IMR-90 (cell line): ENCODE data around the gene CEL. TPM values are rescaled to one million over a fixed set of nuclear protein-coding genes. Genes with fewer than 3 reads are reported as not detected.

Experiments used
- ATAC-seq: fragments of 200-7000 bp; cut with Tn5 transposase; 2 replicates; pipeline ENCODE4 v1.9.1; 2020; ENCODE audit warnings: low read depth, mild to moderate bottlenecking, moderate library complexity
- BruUV-seq: library from RNA; stranded (reverse); fragments of 400-500 nt; replicated peaks from 2 replicates; lab custom pipeline; 2021; lab: Mats Ljungman, UMichigan
- CTCF ChIA-PET: fragments of 300-600 bp; formaldehyde crosslinking; extraction: SDS; loops from one replicate; lab custom pipeline; 2021; ENCODE audit warnings: antibody characterized with exemption; lab: Yijun Ruan, JAX
- POLR2A ChIA-PET: fragments of 300-600 bp; sonication (Branson Sonifier 250); formaldehyde crosslinking; loops from one replicate; lab custom pipeline; 2022; ENCODE audit warnings: antibody characterized with exemption; ENCODE audit not compliant: unreplicated experiment; lab: Charles Lee
- DNase-seq: peaks from one replicate; pipeline ENCODE4 v3.0.0; 2013
- H2AFZ ChIP-seq: replicated peaks from 2 replicates; pipeline ENCODE3; 2013; ENCODE audit warnings: low read length, mild to moderate bottlenecking; ENCODE audit not compliant: poor library complexity
- H2AK5ac ChIP-seq: 2 replicates; pipeline ENCODE4 v1.6.1; 2013; ENCODE audit warnings: low read depth, low read length, inconsistent platforms
- H2AK9ac ChIP-seq: replicated peaks from 2 replicates; pipeline ENCODE3; 2013; ENCODE audit warnings: mild to moderate bottlenecking, low read depth, low read length, moderate library complexity; ENCODE audit not compliant: poor library complexity
- H2BK120ac ChIP-seq: 2 replicates; pipeline ENCODE4 v1.6.1; 2013; ENCODE audit warnings: low read depth, low read length, inconsistent platforms
- H2BK15ac ChIP-seq: 3 replicates; pipeline ENCODE4 v1.6.1; 2013; ENCODE audit warnings: low read depth, low read length, inconsistent platforms
- H2BK20ac ChIP-seq: 2 replicates; pipeline ENCODE4 v1.6.1; 2013; ENCODE audit warnings: low read depth, mild to moderate bottlenecking, inconsistent platforms, low read length, moderate library complexity
- H2BK5ac ChIP-seq: 2 replicates; pipeline ENCODE4 v1.6.1; 2013; ENCODE audit warnings: mild to moderate bottlenecking, low read depth, low read length, inconsistent platforms; ENCODE audit not compliant: poor library complexity, severe bottlenecking
- H3K14ac ChIP-seq: replicated peaks from 2 replicates; pipeline ENCODE4 v1.6.1; 2013; ENCODE audit warnings: low read depth, low read length, inconsistent platforms
- H3K18ac ChIP-seq: 2 replicates; pipeline ENCODE4 v1.6.1; 2013; ENCODE audit warnings: low read depth, low read length, control low read depth
- H3K23ac ChIP-seq: 2 replicates; pipeline ENCODE4 v1.6.1; 2013; ENCODE audit warnings: low read depth, low read length, inconsistent platforms
- H3K27ac ChIP-seq: 2 replicates; pipeline ENCODE4 v1.5.1; 2013; ENCODE audit warnings: mild to moderate bottlenecking, control low read depth, low read length; ENCODE audit not compliant: insufficient read depth
- H3K27me3 ChIP-seq: 2 replicates; pipeline ENCODE4 v1.6.1; 2013; ENCODE audit warnings: low read length; ENCODE audit not compliant: control insufficient read depth, insufficient read depth
- H3K36me3 ChIP-seq: 2 replicates; pipeline ENCODE4 v1.6.1; 2013; ENCODE audit warnings: low read length, mixed read lengths; ENCODE audit not compliant: control insufficient read depth, insufficient read depth
- H3K4ac ChIP-seq: 2 replicates; pipeline ENCODE4 v1.6.1; 2013; ENCODE audit warnings: low read depth, low read length, inconsistent platforms
- H3K4me1 ChIP-seq: 2 replicates; pipeline ENCODE4 v1.6.1; 2013; ENCODE audit warnings: low read length, mixed read lengths; ENCODE audit not compliant: control insufficient read depth, insufficient read depth
- H3K4me2 ChIP-seq: 2 replicates; pipeline ENCODE4 v1.6.1; 2013; ENCODE audit warnings: low read depth, mild to moderate bottlenecking, control low read depth, low read length, moderate library complexity
- H3K4me3 ChIP-seq: 2 replicates; pipeline ENCODE4 v1.5.1; 2013; ENCODE audit warnings: low read depth, mild to moderate bottlenecking, control low read depth, low read length, moderate library complexity; ENCODE audit not compliant: insufficient read depth
- H3K56ac ChIP-seq: 2 replicates; pipeline ENCODE4 v1.6.1; 2013; ENCODE audit warnings: low read length, inconsistent platforms; ENCODE audit not compliant: insufficient read depth; ENCODE audit errors: extremely low read depth
- H3K79me1 ChIP-seq, 2 experiments: 2 replicates each; pipeline ENCODE4 v1.6.1; 2013; ENCODE audit warnings: low read length in 2 of 2, inconsistent platforms in 1 of 2, low read depth in 1 of 2
- H3K9ac ChIP-seq: 2 replicates; pipeline ENCODE4 v1.6.1; 2013; ENCODE audit warnings: low read depth, low read length, control low read depth
- H3K9me1 ChIP-seq: 2 replicates; pipeline ENCODE4 v1.6.1; 2013; ENCODE audit warnings: low read length, inconsistent platforms; ENCODE audit not compliant: insufficient read depth
- H3K9me3 ChIP-seq: 2 replicates; pipeline ENCODE4 v1.6.1; 2013; ENCODE audit warnings: low read length; ENCODE audit not compliant: control insufficient read depth, insufficient read depth
- H4K20me1 ChIP-seq: 2 replicates; pipeline ENCODE4 v1.6.1; 2013; ENCODE audit warnings: low read length, inconsistent platforms; ENCODE audit not compliant: insufficient read depth
- H4K5ac ChIP-seq: 2 replicates; pipeline ENCODE4 v1.6.1; 2013; ENCODE audit warnings: mild to moderate bottlenecking, low read depth, low read length, control low read depth
- H4K8ac ChIP-seq, 2 experiments: 2 replicates each; pipeline ENCODE4 v1.6.1; 2013; ENCODE audit warnings: low read depth in 2 of 2, low read length in 2 of 2, control low read depth in 1 of 2, inconsistent platforms in 1 of 2
- H4K91ac ChIP-seq: 2 replicates; pipeline ENCODE4 v1.6.1; 2013; ENCODE audit warnings: low read depth, low read length, inconsistent platforms; ENCODE audit not compliant: insufficient read depth
- CEBPB ChIP-seq: IDR thresholded peaks from 2 replicates; pipeline ENCODE4 v1.6.1; 2012; ENCODE audit warnings: low read depth, low read length, improper control_type of control experiment
- CHD1 ChIP-seq: IDR thresholded peaks from 2 replicates; pipeline ENCODE4 v1.6.1; 2012; ENCODE audit warnings: low read depth, low read length, improper control_type of control experiment
- ELK1 ChIP-seq: fragments of 150-350 bp; IDR thresholded peaks from 2 replicates; pipeline ENCODE4 v1.6.1; 2016; ENCODE audit warnings: low read depth, mild to moderate bottlenecking, low read length, moderate library complexity, borderline replicate concordance
- FOS ChIP-seq: fragments of 150-350 bp; IDR thresholded peaks from 2 replicates; pipeline ENCODE4 v1.6.1; 2016; ENCODE audit warnings: low read depth, low read length
- MAFK ChIP-seq: IDR thresholded peaks from 2 replicates; pipeline ENCODE4 v1.6.1; 2012; ENCODE audit warnings: low read depth, low read length, improper control_type of control experiment
- MXI1 ChIP-seq: IDR thresholded peaks from 2 replicates; pipeline ENCODE4 v1.6.1; 2012; ENCODE audit warnings: low read depth, mild to moderate bottlenecking, low read length, moderate library complexity, borderline replicate concordance
- NFE2L2 ChIP-seq: fragments of 150-350 bp; IDR thresholded peaks from 2 replicates; pipeline ENCODE4 v1.6.1; 2016; ENCODE audit warnings: low read depth, mild to moderate bottlenecking, low read length
- POLR2A ChIP-seq: IDR thresholded peaks from 2 replicates; pipeline ENCODE4 v1.6.1; 2012; ENCODE audit warnings: mild to moderate bottlenecking, low read depth, low read length
- RAD21 ChIP-seq: IDR thresholded peaks from 2 replicates; pipeline ENCODE4 v1.6.1; 2012; ENCODE audit warnings: low read length, improper control_type of control experiment
- RCOR1 ChIP-seq: IDR thresholded peaks from 2 replicates; pipeline ENCODE4 v1.6.1; 2012; ENCODE audit warnings: mild to moderate bottlenecking, low read length, improper control_type of control experiment; ENCODE audit not compliant: insufficient replicate concordance
- USF2 ChIP-seq: fragments of 150-350 bp; IDR thresholded peaks from 2 replicates; pipeline ENCODE4 v1.6.1; 2017; ENCODE audit warnings: mild to moderate bottlenecking, antibody characterized with exemption, low read length, low read depth
- WGBS, 2 experiments: methylation state at CpG; one replicate each; pipeline versions ENCODE4 v1.1.5 to v1.1.7; 2013; ENCODE audit warnings: missing lambda C conversion rate in 2 of 2; ENCODE audit not compliant: insufficient read length in 1 of 2; ENCODE audit errors: extremely low coverage in 2 of 2; 5-methylcytosine and 5-hydroxymethylcytosine counted together
- dilution Hi-C: fragments of 300-500 bp; cut with HindIII; formaldehyde crosslinking; loops from one replicate; pipeline ENCODE4 v1.14.3; 2018; ENCODE audit warnings: low sequenced_read_pairs; ENCODE audit not compliant: unreplicated experiment
- in situ Hi-C: fragments of 300-500 bp; cut with MboI; formaldehyde crosslinking; loops from 3 replicates; pipeline ENCODE4 v1.14.3; 2019; ENCODE audit warnings: low sequenced_read_pairs, inconsistent platforms, mixed read lengths
- intact Hi-C: fragments of 100-400 bp; cut with micrococcal nuclease; formaldehyde crosslinking; loops from 2 replicates; pipeline ENCODE4 v1.10.0; 2022
- polyA plus RNA-seq, 3 experiments: library from polyadenylated mRNA; depleted of rRNA; stranded (reverse); fragments of >200 nt; gene quantifications; 2 replicates each; pipeline ENCODE4 v1.2.3, GENCODE V29; 2012; ENCODE audit warnings: low replicate concordance in 1 of 3
- total RNA-seq: library from RNA; depleted of rRNA; stranded (reverse); fragments of >200 nt; gene quantifications from 2 replicates; pipeline ENCODE4 v1.2.3, GENCODE V29; 2012

The CEL gene
- total and polyA plus RNA-seq, 2 of the 4 experiments (the other 2 are of a cell fraction) = under 0.01 to 0.75 TPM

- Histone ChIP-seq H4K8ac (no peak overlapping the region), H3K4me3 (no peak overlapping the region), H3K56ac (no peak overlapping the region), H3K23ac (no peak overlapping the region), H3K9ac (no peak overlapping the region), H4K91ac (no peak overlapping the region), H2AK5ac (no peak overlapping the region; the same call in 1 of the 2 replicates), H3K79me1 (peaks cover under 1 to 5% of the 10 kb centered on the region in 2 experiments; a peak in 3 of 4 replicates), H3K27ac (no peak overlapping the region), H3K9me1 (no peaks in the 10 kb centered on the region), H3K4ac (no peak overlapping the region), H3K4me1 (no peaks in the 10 kb centered on the region; the same call in 1 of the 2 replicates), H3K18ac (no peak overlapping the region), H2BK15ac (no peak overlapping the region), H2BK20ac (no peak overlapping the region), H2BK120ac (no peak overlapping the region), H2AFZ (peak overlapping the region; percentile 41), H3K9me3 (no peaks in the 10 kb centered on the region), H3K27me3 (no peaks in the 10 kb centered on the region), H3K4me2 (no peak overlapping the region), H2BK5ac (no peak overlapping the region), H4K20me1 (peaks cover 3% of the 10 kb centered on the region), H4K5ac (no peak overlapping the region), H2AK9ac (peak overlapping the region; percentile 24), H3K36me3 (peaks cover 61% of the 10 kb centered on the region), H3K14ac (no peak overlapping the region)
- dilution Hi-C loops (no loop called here), in situ Hi-C loops (no loop called here), intact Hi-C loops (no loop called here)
- peak; percentile 40 for DNase-seq
- no TSS peak for BruUV-seq
- CTCF ChIA-PET = no interaction called here
- peak; percentile 81 for ATAC-seq
- TF ChIP-seq RCOR1 = no peak
- TF ChIP-seq RAD21 = no peak
- TF ChIP-seq MAFK = no peak
- no peak for TF ChIP-seq CEBPB
- TF ChIP-seq POLR2A = no peak
- no peak for TF ChIP-seq MXI1
- TF ChIP-seq NFE2L2 = no peak
- TF ChIP-seq FOS = no peak
- TF ChIP-seq USF2 = no peak; the same call in 1 of the 2 replicates
- no peak for TF ChIP-seq CHD1
- no peak for TF ChIP-seq ELK1
- POLR2A ChIA-PET = no interaction called here
- 83% methylated on average over 10 of the region's 16 CpGs; no CpG with 5 or more reads in 1 of the 2 experiments for WGBS, 2 experiments
These were observed 6.8 kb upstream of the CEL start for GRCh38 chr9:133054966-133055365.
